HFF-Myc (cell line): ENCODE measurements around the gene ARHGAP42.

Source experiments
- DNase-seq: peaks from one replicate; pipeline ENCODE4 v3.0.0-alpha.2; 2011; ENCODE audit warnings: low read depth; ENCODE audit errors: extremely low read depth
- H3K4me3 ChIP-seq: replicated peaks from 2 replicates; pipeline ENCODE4 v1.5.1; 2011; ENCODE audit warnings: low read depth, mild to moderate bottlenecking, control low read depth, low read length
- CTCF ChIP-seq: IDR thresholded peaks from 2 replicates; pipeline ENCODE4 v1.5.1; 2012; ENCODE audit warnings: mild to moderate bottlenecking, low read depth, low read length, control low read depth; ENCODE audit errors: missing control alignments

Gene ARHGAP42

GRCh38 chr11:100815787-100816330 lies 128.8 kb downstream of the ARHGAP42 start:
- TF ChIP-seq CTCF = no peak
- no peak overlapping the region for H3K4me3 ChIP-seq
- DNase-seq = no peak

- no peak for DNase-seq
- no peak overlapping the region for H3K4me3 ChIP-seq
- TF ChIP-seq CTCF = no peak
These were observed 129.7 kb downstream of the ARHGAP42 start for GRCh38 chr11:100816823-100817222.

- no peak for DNase-seq
- H3K4me3 ChIP-seq = no peak overlapping the region
- no peak for TF ChIP-seq CTCF
These were observed 130.5 kb downstream of the ARHGAP42 start for GRCh38 chr11:100817620-100818019.

GRCh38 chr11:100820621-100821020 lies 133.5 kb downstream of the ARHGAP42 start:
- no peak for TF ChIP-seq CTCF
- no peak for DNase-seq
- H3K4me3 ChIP-seq = no peak overlapping the region

GRCh38 chr11:100821198-100821597 lies 134.1 kb downstream of the ARHGAP42 start:
- DNase-seq = no peak

GRCh38 chr11:100823360-100823759 lies 136.3 kb downstream of the ARHGAP42 start:
- TF ChIP-seq CTCF = no peak
- no peak for DNase-seq
- no peak overlapping the region for H3K4me3 ChIP-seq

More at GRCh38 chr11:100821198-100821597, 134.1 kb downstream of the ARHGAP42 start:
- no peak for TF ChIP-seq CTCF
- no peak overlapping the region for H3K4me3 ChIP-seq
